Measurements from ENCODE around the gene MCCD1.

DNA sequence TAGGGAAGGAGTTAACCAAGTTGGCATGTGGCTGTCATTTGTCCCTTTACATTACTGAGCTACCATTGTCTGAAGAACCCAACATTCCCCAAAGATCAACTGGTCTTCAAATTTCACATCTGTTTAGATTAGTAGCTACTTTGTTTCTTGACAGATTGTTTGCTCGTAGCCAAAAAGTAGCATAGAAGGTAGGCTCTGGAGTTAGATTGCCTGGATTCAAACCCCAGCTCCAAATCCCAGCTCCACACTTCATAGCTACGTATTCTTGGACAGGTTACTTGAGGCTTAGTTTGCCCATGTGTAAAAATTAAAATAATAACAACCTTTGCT is 19.7 kb downstream of the MCCD1 start:
- TF ChIP-seq YY1 (tag by site-specific recombination; IDR thresholded peaks at IDR 0.05) (no peak), OVOL3 (tag by site-specific recombination; IDR thresholded peaks at IDR 0.05) (no peak), ZNF280D (tag by site-specific recombination; IDR thresholded peaks at IDR 0.05) (no peak), ZNF398 (tag by site-specific recombination; IDR thresholded peaks at IDR 0.05) (no peak), ZNF10 (tag by site-specific recombination; IDR thresholded peaks at IDR 0.05) (no peak)
- TF ChIP-seq, protein P1, sequence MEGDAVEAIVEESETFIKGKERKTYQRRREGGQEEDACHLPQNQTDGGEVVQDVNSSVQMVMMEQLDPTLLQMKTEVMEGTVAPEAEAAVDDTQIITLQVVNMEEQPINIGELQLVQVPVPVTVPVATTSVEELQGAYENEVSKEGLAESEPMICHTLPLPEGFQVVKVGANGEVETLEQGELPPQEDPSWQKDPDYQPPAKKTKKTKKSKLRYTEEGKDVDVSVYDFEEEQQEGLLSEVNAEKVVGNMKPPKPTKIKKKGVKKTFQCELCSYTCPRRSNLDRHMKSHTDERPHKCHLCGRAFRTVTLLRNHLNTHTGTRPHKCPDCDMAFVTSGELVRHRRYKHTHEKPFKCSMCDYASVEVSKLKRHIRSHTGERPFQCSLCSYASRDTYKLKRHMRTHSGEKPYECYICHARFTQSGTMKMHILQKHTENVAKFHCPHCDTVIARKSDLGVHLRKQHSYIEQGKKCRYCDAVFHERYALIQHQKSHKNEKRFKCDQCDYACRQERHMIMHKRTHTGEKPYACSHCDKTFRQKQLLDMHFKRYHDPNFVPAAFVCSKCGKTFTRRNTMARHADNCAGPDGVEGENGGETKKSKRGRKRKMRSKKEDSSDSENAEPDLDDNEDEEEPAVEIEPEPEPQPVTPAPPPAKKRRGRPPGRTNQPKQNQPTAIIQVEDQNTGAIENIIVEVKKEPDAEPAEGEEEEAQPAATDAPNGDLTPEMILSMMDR (tag by site-specific recombination; IDR thresholded peaks at IDR 0.05) = no peak
